ENCODE data around the gene TMPRSS6. TPM values are rescaled to one million over a fixed set of nuclear protein-coding genes. Genes with fewer than 3 reads are reported as not detected.

Gene TMPRSS6
- total and polyA plus RNA-seq, 4 donors, result 0.09 to 1.0 (median 0.69) TPM

- Histone ChIP-seq H3K9ac (ENCODE audit: insufficient read depth in 1 of 2, low read length in 2 of 2) (no peak overlapping the region), H3K9me3 (ENCODE audit: control insufficient read depth in 4 of 4, insufficient read depth in 3 of 4, low read length in 3 of 4) (no peaks in the 10 kb centered on the region), H3K27me3 (ENCODE audit: control insufficient read depth in 3 of 3, insufficient read depth in 3 of 3, low read length in 2 of 3) (peaks cover 0 to 2% (median 0%) of the 10 kb centered on the region in 3 donors), H3K4me1 (ENCODE audit: control insufficient read depth in 5 of 5, insufficient read depth in 5 of 5, low read length in 5 of 5) (no peaks in the 10 kb centered on the region), H3K36me3 (ENCODE audit: control insufficient read depth in 4 of 4, insufficient read depth in 4 of 4, low read length in 4 of 4) (no peaks in the 10 kb centered on the region), H3K27ac (ENCODE audit: low read depth in 1 of 2, low read length in 1 of 2) (no peak overlapping the region), H3K4me3 (no peak overlapping the region)
- ATAC-seq (ENCODE audit: insufficient read depth, low FRiP score) (no peak), DNase-seq (no peak)
- TF ChIP-seq, protein P1, sequence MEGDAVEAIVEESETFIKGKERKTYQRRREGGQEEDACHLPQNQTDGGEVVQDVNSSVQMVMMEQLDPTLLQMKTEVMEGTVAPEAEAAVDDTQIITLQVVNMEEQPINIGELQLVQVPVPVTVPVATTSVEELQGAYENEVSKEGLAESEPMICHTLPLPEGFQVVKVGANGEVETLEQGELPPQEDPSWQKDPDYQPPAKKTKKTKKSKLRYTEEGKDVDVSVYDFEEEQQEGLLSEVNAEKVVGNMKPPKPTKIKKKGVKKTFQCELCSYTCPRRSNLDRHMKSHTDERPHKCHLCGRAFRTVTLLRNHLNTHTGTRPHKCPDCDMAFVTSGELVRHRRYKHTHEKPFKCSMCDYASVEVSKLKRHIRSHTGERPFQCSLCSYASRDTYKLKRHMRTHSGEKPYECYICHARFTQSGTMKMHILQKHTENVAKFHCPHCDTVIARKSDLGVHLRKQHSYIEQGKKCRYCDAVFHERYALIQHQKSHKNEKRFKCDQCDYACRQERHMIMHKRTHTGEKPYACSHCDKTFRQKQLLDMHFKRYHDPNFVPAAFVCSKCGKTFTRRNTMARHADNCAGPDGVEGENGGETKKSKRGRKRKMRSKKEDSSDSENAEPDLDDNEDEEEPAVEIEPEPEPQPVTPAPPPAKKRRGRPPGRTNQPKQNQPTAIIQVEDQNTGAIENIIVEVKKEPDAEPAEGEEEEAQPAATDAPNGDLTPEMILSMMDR (IDR thresholded peaks at IDR 0.05; ENCODE audit: control extremely low read depth, extremely low read depth), result no peak
- 64 to 76% methylated on average over 12 to 13 of the region's 13 CpGs for WGBS, 2 donors
Measured at GRCh38 chr22:37156686-37157435, 47.3 kb upstream of the TMPRSS6 start.

- no peak overlapping the region for H3K9ac ChIP-seq (ENCODE audit: insufficient read depth in 1 of 2, low read length in 2 of 2)
- TF ChIP-seq, protein P1 (IDR thresholded peaks at IDR 0.05; ENCODE audit: control extremely low read depth, extremely low read depth), result no peak
- H3K9me3 ChIP-seq (ENCODE audit: control insufficient read depth in 4 of 4, insufficient read depth in 3 of 4, low read length in 3 of 4), result no peaks in the 10 kb centered on the region
- no peak overlapping the region for H3K4me3 ChIP-seq
- H3K4me1 ChIP-seq (ENCODE audit: control insufficient read depth in 5 of 5, insufficient read depth in 5 of 5, low read length in 5 of 5), result no peaks in the 10 kb centered on the region
- H3K36me3 ChIP-seq (ENCODE audit: control insufficient read depth in 4 of 4, insufficient read depth in 4 of 4, low read length in 4 of 4), result no peaks in the 10 kb centered on the region
- H3K27me3 ChIP-seq (ENCODE audit: control insufficient read depth in 3 of 3, insufficient read depth in 3 of 3, low read length in 2 of 3), result peaks cover 0 to 2% (median 0%) of the 10 kb centered on the region in 3 donors
- ATAC-seq (ENCODE audit: insufficient read depth, low FRiP score) (no peak), DNase-seq (no peak)
- no peak overlapping the region for H3K27ac ChIP-seq (ENCODE audit: low read depth in 1 of 2, low read length in 1 of 2)
- WGBS, 2 donors, result 96% methylated on average over 8 of the region's 8 CpGs
Measured at GRCh38 chr22:37155971-37156370, 46.5 kb upstream of the TMPRSS6 start.

DNA sequence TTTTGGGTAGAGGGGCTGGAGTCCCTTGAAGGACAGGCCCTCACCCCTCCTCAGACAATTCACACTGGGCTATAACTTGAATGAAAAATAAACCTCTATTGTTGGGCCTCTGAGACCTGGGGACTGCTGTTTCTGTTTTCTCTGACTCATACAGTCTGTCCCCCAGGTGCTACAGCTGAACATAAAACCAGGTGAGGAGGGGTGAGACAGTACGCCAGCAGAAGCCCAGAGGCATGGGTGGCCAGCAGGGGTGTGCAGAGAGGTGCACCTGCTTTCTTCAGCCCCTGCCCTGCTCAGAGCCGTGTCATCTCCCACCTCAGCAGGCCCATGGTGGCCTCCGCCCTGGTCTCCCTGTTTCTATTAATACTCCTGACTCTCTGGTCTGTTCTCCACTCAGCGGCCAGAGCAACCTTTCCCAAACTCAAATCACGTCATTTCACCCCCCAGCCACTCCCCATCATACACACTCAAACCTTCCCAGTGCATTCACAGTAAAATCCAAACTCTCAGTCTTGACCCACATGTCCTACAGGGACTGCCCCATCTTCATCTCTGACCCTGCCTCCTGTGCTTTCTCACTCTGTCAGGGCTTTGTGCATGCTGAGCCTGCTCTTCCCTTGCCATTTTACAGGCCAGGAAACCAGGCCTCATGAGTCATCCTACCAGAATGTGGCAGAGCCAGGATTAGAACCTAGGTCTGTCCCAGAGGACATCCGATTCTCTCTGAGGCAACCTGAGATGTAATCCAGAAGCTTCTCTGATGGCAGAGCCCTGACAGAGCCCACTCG lies 45.6 kb upstream of the TMPRSS6 start:
- Histone ChIP-seq H3K27me3 (ENCODE audit: control insufficient read depth in 3 of 3, insufficient read depth in 3 of 3, low read length in 2 of 3) (peaks cover 0 to 2% (median 0%) of the 10 kb centered on the region in 3 donors), H3K27ac (ENCODE audit: low read depth in 1 of 2, low read length in 1 of 2) (no peak overlapping the region), H3K9me3 (ENCODE audit: control insufficient read depth in 4 of 4, insufficient read depth in 3 of 4, low read length in 3 of 4) (no peaks in the 10 kb centered on the region), H3K36me3 (ENCODE audit: control insufficient read depth in 4 of 4, insufficient read depth in 4 of 4, low read length in 4 of 4) (no peaks in the 10 kb centered on the region), H3K9ac (ENCODE audit: insufficient read depth in 1 of 2, low read length in 2 of 2) (no peak overlapping the region), H3K4me3 (no peak overlapping the region), H3K4me1 (ENCODE audit: control insufficient read depth in 5 of 5, insufficient read depth in 5 of 5, low read length in 5 of 5) (no peaks in the 10 kb centered on the region)
- no peak for DNase-seq
- no peak for ATAC-seq (ENCODE audit: insufficient read depth, low FRiP score)
- WGBS, 2 donors, result 76 to 95% methylated on average over 7 of the region's 7 CpGs
- TF ChIP-seq, protein P1 (IDR thresholded peaks at IDR 0.05; ENCODE audit: control extremely low read depth, extremely low read depth), result no peak
